Measurements from ENCODE around the gene AUTS2.

Gene AUTS2

GRCh38 chr7:69962186-69963065 lies 364.2 kb downstream of the AUTS2 start:
- no peak for DNase-seq (ENCODE audit: low read depth in 4 of 4, low spot score in 1 of 4)

- DNase-seq (ENCODE audit: low read depth in 4 of 4, low spot score in 1 of 4): no peak
Observed at GRCh38 chr7:69963393-69963792, 365.1 kb downstream of the AUTS2 start.

- DNase-seq (ENCODE audit: low read depth in 4 of 4, low spot score in 1 of 4): no peak
Observed at GRCh38 chr7:69966766-69967591, 368.7 kb downstream of the AUTS2 start.

- no peak for DNase-seq (ENCODE audit: low read depth in 4 of 4, low spot score in 1 of 4)
Observed at GRCh38 chr7:69967689-69968450, 369.6 kb downstream of the AUTS2 start.

- no peak for DNase-seq (ENCODE audit: low read depth in 4 of 4, low spot score in 1 of 4)
Observed at GRCh38 chr7:69968969-69969556, 370.8 kb downstream of the AUTS2 start.

GRCh38 chr7:69981646-69982045 lies 383.4 kb downstream of the AUTS2 start:
- DNase-seq (ENCODE audit: low read depth in 4 of 4, low spot score in 1 of 4): no peak

GRCh38 chr7:69982197-69982596 lies 383.9 kb downstream of the AUTS2 start:
- DNase-seq (ENCODE audit: low read depth in 4 of 4, low spot score in 1 of 4): no peak

GRCh38 chr7:69989551-69989950 lies 391.3 kb downstream of the AUTS2 start:
- DNase-seq (ENCODE audit: low read depth in 4 of 4, low spot score in 1 of 4): no peak

GRCh38 chr7:69992938-69993337 lies 394.7 kb downstream of the AUTS2 start:
- no peak for DNase-seq (ENCODE audit: low read depth in 4 of 4, low spot score in 1 of 4)

- no peak for DNase-seq (ENCODE audit: low read depth in 4 of 4, low spot score in 1 of 4)
Observed at GRCh38 chr7:69994218-69994617, 395.9 kb downstream of the AUTS2 start.

- DNase-seq (ENCODE audit: low read depth in 4 of 4, low spot score in 1 of 4): no peak
Observed at GRCh38 chr7:69994886-69995542, 396.7 kb downstream of the AUTS2 start.

- DNase-seq (ENCODE audit: low read depth in 4 of 4, low spot score in 1 of 4): no peak
Observed at GRCh38 chr7:69996121-69996520, 397.8 kb downstream of the AUTS2 start.

GRCh38 chr7:70000737-70001348 lies 402.6 kb downstream of the AUTS2 start:
- DNase-seq (ENCODE audit: low read depth in 4 of 4, low spot score in 1 of 4): no peak

- no peak for DNase-seq (ENCODE audit: low read depth in 4 of 4, low spot score in 1 of 4)
Observed at GRCh38 chr7:70005480-70005879, 407.2 kb downstream of the AUTS2 start.

GRCh38 chr7:70005891-70006260 lies 407.6 kb downstream of the AUTS2 start:
- no peak for DNase-seq (ENCODE audit: low read depth in 4 of 4, low spot score in 1 of 4)

GRCh38 chr7:70006261-70006920 lies 408.1 kb downstream of the AUTS2 start:
- no peak for DNase-seq (ENCODE audit: low read depth in 4 of 4, low spot score in 1 of 4)

GRCh38 chr7:70008466-70008865 lies 410.2 kb downstream of the AUTS2 start:
- DNase-seq (ENCODE audit: low read depth in 4 of 4, low spot score in 1 of 4): no peak

- no peak for DNase-seq (ENCODE audit: low read depth in 4 of 4, low spot score in 1 of 4)
Observed at GRCh38 chr7:70014472-70015177, 416.4 kb downstream of the AUTS2 start.

- no peak for DNase-seq (ENCODE audit: low read depth in 4 of 4, low spot score in 1 of 4)
Observed at GRCh38 chr7:70015353-70015752, 417.1 kb downstream of the AUTS2 start.
